HG03460 (cell line): Measurements from ENCODE around the gene CCDC158.
"Not testable (repeated sequence)": the region's sequence is repeated elsewhere in the genome, so short reads cannot be mapped to it uniquely, and the experiment has no call there.

Experiments
- ATAC-seq: cut with Tn5 transposase; IDR thresholded peaks from one replicate; pipeline ENCODE4 v1.9.1; 2021; ENCODE audit not compliant: unreplicated experiment

The CCDC158 gene

DNA sequence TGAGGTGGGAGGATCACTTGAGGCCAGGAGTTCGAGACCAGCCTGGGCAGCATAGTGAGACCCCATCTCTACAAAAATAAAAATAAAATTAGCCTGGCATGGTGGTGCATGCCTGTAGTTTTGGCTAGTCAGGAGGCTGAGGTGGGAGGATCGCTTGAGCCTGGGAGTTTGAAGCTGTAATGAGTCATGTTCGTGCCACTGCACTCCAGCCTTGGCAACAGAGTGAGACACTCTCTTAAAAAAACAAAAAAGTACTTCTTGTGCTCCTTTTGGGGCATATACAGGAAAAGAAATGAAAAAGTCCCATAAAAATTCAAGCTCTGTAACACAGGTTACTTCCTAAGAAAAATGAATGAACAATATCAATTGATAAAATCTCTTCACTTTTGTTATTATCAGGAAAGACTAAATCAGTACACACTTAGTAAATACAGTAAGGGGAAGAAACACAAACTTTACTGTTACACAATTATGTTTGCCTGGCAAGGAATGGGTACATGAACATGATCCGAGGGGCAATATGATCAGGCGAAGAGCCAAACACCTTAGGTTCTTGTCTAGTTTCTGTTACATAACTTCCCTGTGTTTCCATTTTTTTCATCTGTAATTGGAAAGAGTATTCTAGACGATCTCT, 46.9 kb downstream of the CCDC158 start:
- ATAC-seq: no peak

DNA sequence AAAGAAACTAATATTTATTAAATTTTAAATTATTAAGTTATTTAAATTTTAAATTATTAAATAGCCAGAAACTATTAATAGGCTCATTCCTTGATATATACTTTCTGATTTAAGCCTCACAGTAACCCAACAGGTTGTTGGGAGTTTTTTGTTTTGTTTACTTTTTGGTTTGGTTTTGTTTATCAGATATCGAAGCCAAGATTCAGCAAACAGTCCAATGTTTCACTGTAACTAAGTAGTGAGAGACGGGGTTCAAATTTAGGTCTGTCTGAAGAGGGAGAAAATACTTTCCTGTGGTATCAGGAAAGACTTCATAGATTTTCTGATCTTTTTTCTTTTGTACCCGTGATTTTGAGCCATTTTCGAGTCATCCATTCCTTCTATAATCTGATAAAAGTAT, 54.2 kb downstream of the CCDC158 start:
- ATAC-seq: no peak

DNA sequence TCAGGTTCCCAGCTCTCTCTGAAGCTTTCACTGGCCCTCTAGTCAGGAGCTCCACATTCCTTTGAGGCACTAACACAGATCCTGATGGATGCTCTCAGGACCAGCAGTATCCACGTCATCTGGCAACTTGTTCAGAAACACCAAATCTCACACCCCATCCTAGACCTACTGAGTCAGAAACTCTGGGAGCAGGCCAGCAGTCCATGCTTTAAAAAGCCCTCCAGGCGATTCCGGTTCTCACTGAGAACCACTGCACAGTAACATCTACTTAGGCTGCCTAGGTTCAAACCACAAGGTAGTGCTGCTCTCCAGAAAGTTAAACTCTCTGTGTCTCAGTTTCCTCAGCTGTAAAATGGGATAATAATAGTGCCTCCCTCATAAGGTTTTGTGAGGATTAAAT, 55.3 kb downstream of the CCDC158 start:
- ATAC-seq: no peak

DNA sequence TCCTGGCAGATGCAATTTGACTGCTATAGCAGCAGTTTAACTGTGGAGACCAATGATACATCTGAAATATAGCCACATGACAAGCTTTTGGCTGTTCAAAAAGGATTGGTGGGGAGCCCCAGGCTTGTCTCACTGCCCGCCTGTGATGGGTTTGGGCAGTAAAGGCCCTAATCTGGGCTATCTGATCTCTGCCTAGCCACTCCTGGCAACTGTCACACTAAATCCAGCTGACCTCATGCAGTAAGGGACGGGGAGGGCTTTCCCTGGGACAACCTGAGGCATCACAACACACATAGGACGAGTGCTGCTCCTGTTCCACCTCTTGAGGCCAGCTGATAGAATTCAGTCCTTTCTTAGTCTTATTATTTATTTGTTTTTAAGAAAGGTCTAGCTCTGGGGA, 56.2 kb downstream of the CCDC158 start:
- no peak for ATAC-seq

DNA sequence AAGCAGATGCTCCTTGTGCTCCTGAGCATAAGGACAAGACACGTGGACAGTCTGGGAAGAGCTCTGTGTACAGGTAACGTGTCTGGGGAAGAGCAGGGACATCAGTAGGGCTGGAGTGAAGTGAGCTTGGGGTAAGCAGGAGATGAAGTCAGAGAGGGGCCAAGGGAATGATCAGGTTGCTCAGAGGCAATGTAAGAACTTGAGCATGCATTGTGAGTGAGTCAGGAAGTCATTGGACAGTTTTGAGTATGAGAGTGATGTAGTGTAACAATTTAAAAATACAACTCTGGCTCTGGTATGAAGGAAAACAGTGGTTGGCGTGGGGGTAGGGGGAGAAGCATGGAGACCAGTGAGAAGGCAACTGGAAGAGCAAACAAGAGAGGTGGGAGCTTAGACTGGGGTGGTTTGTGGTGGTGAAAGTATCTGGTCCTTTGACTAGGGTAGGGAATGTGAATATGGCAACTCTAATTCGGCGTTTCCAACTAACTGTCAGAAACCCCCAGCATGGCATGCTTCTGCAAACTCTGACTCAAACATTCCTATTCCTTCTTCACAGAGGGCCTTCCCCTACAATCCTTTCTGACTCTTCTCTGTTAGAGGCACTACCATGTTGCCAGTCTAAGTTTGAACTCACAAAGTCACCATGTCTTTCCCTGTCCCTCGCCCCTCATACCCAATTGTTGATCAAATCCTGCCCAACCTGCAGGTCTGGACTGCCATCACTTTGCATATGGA, 57.2 kb downstream of the CCDC158 start:
- no peak for ATAC-seq

DNA sequence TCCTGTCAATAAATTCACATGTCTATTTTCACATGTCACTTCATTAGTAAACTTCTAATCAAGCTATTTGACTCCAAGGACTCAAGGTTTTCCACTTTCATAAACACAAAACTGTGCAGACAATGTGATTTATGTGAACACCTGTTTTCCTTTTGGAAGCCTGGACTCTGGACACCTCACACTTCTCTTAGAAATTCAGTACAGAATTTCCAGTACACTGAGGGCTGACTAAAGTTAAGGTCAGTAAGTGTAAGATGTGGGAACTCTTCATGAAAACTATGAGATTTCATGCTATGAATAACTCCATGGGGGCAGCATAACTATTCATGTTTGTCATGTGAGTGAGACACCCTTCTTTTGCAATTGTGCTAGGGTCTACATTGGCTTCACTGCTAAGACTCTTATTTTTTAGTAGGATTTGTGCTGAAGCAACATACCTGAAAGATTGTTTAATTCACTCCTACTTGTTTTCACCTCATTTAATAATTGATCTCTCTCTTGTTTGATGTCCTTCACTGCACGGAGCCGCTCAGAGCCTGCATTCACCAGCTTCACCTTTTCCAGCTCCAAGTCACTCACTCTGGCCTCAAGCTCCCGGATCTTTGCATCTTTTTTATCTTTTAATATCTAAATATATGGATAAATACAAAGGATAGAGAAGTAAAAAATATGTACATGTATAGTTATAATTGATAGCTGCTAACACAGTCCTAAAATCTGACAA, 59.1 kb downstream of the CCDC158 start:
- no peak for ATAC-seq

DNA sequence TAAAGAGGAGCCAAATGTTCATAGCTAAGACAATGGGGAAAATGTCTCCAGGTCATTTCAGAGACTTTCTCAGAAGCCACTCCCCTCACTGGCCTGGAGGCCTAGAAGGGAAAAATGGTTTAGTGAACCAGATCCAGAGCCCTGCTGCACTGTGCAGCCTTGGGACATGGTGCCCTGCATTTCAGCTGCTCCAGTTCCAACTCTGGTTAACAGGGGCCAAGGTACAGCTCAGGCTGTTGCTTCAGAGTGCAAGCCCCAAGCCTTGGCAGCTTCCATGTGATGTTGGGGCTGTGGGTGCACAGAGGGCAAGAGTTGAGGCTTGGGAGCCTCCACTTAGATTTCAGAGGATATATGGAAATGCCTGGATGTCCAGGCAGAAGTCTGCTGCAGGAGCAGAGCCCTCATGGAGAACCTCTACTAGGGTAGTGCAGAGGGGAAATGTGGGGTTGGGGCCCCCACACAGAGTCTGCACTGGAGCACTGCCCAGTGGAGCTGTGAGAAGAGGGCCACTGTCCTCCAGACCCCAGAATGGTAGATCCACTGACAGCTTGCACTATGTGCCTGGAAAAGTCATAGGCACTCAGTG, 61.0 kb downstream of the CCDC158 start:
- not testable (repeated sequence) for ATAC-seq

DNA sequence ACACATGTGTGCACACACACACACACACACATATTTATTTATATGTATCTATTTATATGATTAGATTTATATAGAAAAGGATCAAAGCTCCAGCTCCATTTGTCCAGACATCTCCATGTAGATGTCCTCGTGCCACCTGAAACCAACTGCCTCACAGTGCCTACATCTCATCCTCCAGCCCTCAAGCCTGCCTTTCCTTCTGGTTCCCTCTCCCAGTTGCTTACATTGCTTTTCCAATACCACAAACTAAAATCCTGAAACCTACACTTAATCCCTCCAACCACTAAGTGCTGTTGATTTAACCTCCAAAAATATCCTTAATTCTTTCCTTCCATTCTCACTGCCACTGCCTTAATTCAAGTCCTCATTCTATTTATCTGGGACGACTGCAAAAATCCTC, 63.0 kb downstream of the CCDC158 start:
- no peak for ATAC-seq

DNA sequence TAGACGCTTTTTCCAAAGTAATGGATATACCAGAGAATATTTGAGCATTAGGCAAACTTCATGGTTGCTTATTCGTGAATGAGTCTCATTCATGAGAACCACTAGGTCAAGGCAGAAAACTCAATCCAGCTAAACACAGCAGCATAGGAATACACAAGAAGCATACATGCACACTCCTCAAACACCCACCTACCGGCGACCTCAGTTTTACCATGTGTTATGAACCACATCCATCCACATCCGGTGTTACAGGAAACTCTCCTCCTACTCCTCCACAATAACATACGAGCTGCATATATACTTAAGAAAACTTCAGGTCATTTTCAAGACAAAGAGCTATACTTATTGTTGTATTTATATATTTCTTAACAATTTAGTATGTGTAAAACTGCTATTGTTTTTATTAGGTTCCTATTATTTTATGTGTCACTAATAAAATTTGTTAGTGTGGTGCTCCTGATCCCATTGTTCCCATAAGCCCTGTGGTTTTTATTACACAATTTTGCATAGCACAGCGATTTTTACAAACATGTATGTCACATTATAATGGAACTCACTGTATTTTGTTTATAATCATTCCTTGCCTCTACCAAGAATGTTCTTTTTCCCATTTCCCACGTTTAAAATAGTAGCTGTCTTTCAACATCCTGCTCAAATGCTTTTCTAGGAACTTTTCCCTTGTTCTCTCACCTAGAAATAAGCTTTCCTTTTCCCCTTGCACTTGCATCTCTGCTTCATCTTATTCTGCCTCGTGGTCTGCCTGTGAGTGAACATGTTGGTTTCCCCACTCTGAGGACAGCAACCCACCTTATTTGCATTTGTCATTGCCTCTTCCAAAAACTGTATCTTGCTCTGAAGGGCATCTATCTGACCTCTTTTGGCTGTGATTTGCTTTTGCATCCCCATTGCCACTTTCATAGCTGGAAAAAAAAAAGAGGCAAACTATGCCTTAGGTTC, 66.1 kb downstream of the CCDC158 start:
- ATAC-seq: no peak

DNA sequence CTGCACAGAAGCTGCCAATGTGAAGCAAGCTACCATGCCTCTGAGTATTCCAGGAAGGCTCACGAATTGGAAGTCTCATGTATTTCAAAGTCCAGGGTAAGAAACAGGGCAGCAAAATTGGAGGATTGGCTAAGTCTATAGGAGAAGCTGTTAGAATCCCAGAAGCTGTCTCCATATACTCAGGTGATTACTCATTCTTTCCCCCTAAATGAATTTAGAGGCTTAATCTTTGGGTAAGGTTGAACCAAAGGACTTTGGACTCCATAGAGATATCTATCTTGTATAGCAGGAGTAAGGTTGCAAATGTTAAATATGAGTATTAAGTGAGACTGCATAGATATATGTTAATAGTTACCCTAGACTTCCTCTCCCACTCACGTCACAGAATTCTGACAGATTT, 78.1 kb downstream of the CCDC158 start:
- ATAC-seq: no peak

DNA sequence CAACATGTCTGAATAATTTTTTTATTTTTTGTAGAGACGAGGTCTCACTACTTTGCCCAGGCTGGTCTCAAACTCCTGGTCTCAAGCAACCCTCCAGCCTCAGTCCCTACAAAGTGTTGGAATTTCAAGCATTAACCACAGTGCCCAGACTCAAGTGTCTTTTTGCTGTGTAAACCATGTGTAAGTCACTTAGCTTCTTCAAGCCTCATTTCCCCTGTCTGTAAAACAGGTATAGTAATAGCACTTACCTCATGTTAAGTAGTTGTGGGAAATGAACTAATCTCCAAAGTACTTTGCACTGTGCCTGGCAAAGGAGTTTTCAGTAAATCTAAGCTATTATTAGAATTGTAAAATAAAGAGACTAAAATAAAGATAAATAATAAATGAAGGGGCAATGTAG, 78.8 kb downstream of the CCDC158 start:
- ATAC-seq: no peak

DNA sequence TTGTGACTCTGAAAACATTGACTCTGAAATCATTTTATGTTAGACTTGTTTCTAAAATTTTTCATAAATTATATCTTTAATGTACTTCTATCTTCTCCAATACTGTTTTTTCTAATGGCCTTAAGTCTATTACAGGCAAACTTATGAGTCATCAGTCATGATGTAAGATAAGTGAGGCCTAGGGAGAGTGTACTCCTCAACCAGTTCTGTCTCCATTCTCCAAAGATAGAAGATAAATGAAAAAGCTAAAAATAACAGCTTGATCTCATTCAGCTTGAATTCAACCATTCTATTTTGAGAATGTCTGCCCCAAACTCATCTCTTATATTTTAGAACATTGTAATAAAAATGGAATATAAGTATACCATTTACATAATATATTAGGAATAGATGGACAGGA, 79.9 kb downstream of the CCDC158 start:
- no peak for ATAC-seq

DNA sequence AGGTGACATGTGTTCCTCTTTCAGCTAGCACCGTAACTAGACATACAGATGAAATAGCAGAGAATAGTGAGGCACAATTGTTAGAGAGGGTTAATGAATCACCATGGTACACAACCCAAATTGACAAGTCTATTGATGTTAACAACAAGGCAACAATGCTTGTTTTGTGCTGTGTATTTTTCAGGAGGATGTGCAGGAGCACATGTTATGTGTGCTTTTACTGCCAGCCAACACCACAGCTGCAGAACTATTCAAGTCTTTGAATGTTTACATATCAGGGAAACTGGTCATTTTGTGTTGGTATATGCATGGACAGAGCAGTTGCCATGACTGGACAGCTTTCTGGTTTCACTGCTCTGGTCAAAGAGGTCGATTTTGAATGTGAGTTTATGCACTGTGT, 81.6 kb downstream of the CCDC158 start:
- ATAC-seq: no peak

DNA sequence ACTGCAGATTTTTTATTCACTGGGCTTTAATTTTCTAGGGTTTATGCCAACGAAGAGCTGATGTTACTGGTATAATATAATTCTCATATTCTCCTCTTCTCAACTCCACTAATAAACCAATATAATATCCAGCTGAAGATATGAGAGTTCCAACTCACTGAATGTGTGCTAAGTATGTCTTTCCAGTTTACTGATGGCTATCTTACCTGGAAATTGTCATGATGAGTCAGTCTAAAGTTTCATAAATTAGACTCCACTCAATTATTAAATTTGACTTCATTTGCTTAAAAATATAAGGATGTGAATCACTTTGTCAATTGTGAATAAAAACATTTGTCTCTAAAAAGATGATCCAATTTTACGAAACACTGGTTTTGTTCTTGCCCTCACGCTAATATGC, 86.1 kb downstream of the CCDC158 start:
- no peak for ATAC-seq

DNA sequence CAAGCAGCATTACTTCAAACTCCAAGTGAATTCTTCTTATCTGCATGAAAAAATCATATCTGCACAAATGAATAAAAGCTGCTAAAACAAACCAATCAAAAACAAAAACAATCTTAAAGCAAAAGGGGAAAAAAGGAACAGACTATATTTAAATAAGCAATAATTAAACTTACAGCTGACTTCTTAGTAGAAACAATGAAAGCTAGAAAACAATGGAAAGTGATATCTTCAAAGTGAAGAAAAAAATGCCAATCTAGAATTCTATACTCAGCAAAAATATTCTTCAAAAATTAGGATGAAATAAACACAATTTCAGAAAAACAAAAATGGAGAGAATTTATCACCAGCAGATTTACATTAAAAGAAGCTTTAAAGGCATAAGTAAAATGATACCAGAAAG, 94.4 kb downstream of the CCDC158 start:
- no peak for ATAC-seq

DNA sequence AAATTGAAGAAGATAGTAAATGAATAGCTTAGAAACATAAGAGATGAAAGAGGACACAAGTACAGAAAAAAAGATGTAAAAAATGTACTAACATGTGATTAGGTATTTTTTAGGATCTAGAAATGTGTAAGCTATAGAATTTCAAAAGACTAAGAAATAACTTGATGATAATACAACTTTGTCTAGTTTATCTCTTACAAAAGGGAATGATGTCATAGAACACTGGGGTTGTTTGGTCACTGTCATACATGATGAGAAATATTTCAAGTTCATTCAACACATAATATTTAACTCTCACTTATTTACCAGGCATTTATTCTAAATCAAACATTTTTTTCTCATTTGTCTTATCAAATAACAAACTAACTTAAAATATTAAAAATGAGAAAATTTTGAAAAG, 95.9 kb downstream of the CCDC158 start:
- no peak for ATAC-seq

DNA sequence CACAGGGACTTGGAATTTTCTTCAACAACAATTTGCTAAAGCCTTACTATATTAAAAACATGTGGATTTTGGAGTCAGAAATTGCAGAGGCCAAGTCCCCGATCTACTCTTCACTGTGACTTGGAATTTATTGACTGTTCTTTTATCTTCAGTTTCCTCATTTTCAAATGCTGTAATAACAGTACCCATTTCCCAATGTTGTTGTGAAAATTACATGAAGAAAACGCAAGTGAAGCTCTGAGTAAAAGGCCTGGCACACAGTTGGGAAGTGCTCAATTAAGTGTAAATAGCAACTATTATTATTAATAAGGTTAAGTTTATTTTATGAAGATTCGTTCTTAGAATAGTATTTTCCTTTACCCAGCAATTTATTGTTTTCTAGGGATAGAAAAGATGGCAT, 98.7 kb downstream of the CCDC158 start:
- ATAC-seq: no peak

DNA sequence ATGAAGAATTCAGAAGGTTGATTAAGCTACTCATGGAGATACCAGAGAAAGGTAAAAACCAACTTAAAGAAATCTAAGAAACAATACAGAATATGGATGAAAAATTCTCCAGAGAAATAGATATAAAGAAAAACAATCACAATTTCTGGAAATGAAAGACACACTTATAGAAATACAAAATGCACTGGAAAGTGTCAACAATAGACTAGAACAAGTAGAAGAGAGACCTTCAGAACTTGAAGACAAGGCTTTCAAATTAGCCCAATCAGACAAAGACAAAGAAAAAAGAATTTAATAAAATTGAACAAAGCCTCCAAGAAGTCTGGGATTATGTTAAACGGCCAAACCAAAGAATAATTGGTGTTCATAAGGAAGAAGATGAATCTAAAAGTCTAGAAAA, 104.8 kb downstream of the CCDC158 start:
- no peak for ATAC-seq

DNA sequence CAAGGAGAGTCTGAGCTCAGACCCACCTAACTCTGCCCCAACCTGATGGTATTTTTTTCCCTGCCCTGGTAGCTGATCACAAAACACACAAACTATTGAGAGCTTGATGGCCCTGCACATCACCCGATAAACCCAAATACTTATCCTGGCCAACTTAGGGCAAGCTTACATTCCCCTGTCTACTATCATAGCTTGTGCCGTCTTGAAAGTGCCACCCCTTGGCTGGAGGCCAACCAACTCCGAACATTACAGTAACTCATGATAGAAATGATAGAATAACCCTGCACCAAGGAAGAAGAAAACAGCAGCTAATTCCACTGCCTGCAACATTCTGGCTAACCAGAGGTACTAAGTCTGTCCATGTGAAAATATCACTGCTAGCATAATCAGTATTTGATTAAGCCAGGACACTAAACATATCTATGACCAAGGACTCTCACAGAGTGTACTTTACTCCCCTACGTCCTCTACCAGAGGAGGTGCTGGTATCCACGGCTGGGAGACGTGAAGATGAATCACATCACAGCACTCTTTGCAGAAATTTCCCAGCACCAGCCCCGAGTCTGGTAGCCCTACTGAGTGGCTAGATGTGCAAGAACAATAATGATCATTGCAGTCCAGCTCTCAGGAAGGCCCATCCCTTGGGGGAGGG, 105.5 kb downstream of the CCDC158 start:
- ATAC-seq: no peak

DNA sequence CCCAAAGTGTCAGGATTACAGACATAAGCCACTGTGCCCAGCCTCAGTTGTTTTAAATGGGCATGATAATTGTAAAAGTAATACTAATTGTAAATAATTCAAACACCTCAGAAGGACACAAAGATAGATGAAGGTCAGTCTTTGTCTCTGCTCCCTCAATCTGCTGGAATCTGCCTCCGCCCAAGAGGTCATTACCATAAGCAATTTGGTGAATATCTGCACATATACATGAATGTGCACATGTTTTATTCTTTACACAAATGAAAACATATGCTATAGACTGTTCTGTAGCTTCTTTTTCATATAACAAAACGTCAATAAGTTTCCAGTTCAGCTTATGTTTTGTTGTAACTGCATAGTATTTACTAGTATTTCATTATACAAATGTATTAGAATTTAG, 107.4 kb downstream of the CCDC158 start:
- no peak for ATAC-seq
